Measurements from ENCODE around the gene GUCY1A1.
A peak's percentile ranks its signal among the peaks of the same experiment; 100 is the strongest.

GUCY1A1 gene

DNA sequence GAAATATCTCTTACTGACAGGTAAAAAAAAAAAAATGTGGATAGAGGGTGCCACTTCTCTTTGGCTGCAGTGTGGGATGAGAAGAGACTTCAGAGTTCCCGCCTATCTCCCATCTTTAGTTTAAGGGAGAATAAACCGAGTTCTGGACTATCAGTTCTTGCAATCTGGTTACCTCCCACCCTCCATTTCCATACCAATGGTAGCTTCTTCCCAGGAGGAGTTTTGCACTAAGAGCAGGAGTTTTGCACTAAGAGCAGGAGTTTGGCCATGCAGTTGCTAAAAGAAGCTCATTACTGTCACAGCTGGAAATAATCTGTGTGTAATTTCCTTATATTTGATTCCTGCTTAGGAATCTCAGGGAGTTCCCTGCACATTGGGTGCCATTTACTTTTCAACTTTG is 81.4 kb downstream of the GUCY1A1 start:
- no peak overlapping the region for H3K27ac ChIP-seq (ENCODE audit: poor library complexity, severe bottlenecking)
- H3K4me1 ChIP-seq (ENCODE audit: insufficient read depth, poor library complexity, severe bottlenecking) = no peaks in the 10 kb centered on the region
- DNase-seq (ENCODE audit: low spot score) (no peak), ATAC-seq (ENCODE audit: low read depth) (no peak)
- H3K27me3 ChIP-seq (ENCODE audit: insufficient read depth, poor library complexity, severe bottlenecking) = no peaks in the 10 kb centered on the region
- TF ChIP-seq, protein P1, sequence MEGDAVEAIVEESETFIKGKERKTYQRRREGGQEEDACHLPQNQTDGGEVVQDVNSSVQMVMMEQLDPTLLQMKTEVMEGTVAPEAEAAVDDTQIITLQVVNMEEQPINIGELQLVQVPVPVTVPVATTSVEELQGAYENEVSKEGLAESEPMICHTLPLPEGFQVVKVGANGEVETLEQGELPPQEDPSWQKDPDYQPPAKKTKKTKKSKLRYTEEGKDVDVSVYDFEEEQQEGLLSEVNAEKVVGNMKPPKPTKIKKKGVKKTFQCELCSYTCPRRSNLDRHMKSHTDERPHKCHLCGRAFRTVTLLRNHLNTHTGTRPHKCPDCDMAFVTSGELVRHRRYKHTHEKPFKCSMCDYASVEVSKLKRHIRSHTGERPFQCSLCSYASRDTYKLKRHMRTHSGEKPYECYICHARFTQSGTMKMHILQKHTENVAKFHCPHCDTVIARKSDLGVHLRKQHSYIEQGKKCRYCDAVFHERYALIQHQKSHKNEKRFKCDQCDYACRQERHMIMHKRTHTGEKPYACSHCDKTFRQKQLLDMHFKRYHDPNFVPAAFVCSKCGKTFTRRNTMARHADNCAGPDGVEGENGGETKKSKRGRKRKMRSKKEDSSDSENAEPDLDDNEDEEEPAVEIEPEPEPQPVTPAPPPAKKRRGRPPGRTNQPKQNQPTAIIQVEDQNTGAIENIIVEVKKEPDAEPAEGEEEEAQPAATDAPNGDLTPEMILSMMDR (IDR thresholded peaks at IDR 0.05; ENCODE audit: poor library complexity, severe bottlenecking) = no peak
- H3K4me3 ChIP-seq (ENCODE audit: severe bottlenecking) = no peak overlapping the region
- no peaks in the 10 kb centered on the region for H3K36me3 ChIP-seq (ENCODE audit: low read depth)
- no peaks in the 10 kb centered on the region for H3K9me3 ChIP-seq (ENCODE audit: severe bottlenecking)

DNA sequence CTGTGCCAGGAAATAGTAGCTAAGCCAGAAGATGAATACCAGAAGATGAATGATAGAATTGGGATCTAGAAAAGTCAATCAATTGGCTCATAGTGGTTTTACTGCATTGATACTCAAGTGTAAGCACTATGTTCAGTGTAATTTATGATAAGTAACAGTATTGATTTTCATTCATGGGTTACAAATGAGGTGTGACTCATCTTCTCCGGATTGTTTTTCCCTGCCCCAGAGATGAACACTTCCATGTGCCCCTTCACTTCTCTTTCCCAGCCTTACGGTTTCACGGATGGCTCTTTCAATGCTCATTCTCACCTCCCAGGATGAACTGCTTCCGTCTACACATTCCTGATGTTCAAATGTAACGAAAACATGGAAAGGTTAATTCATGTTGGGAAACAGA is 82.4 kb downstream of the GUCY1A1 start:
- Histone ChIP-seq H3K27me3 (ENCODE audit: insufficient read depth, poor library complexity, severe bottlenecking) (no peaks in the 10 kb centered on the region), H3K36me3 (ENCODE audit: low read depth) (no peaks in the 10 kb centered on the region)
- no peak for ATAC-seq (ENCODE audit: low read depth)

DNA sequence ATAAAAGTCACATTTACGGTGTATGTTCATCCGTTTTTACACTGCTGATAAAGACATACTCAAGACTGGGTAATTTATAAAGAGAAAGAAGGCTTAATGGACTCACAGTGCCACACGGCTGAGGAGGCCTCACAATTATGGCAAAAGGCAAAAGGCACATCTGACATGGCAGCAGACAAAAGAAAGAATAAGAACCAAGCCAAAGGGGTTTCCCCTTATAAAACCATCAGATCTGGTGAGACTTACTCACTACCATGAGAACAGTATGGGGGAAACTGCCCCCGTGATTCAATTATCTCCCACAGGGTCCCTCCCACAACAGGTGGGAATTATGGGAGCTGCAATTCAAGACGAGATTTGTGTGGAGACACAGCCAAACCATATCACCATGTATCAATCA is 84.9 kb downstream of the GUCY1A1 start:
- TF ChIP-seq, protein P1 (IDR thresholded peaks at IDR 0.05; ENCODE audit: poor library complexity, severe bottlenecking) = no peak
- H3K27me3 ChIP-seq (ENCODE audit: insufficient read depth, poor library complexity, severe bottlenecking) = no peaks in the 10 kb centered on the region
- no peak for DNase-seq (ENCODE audit: low spot score)
- no peaks in the 10 kb centered on the region for H3K36me3 ChIP-seq (ENCODE audit: low read depth)
- no peaks in the 10 kb centered on the region for H3K4me1 ChIP-seq (ENCODE audit: insufficient read depth, poor library complexity, severe bottlenecking)
- no peaks in the 10 kb centered on the region for H3K9me3 ChIP-seq (ENCODE audit: severe bottlenecking)
- no peak overlapping the region for H3K4me3 ChIP-seq (ENCODE audit: severe bottlenecking)
- no peak overlapping the region for H3K27ac ChIP-seq (ENCODE audit: poor library complexity, severe bottlenecking)
- ATAC-seq (ENCODE audit: low read depth) = no peak

More for the DNA sequence above, 82.4 kb downstream of the GUCY1A1 start:
- Histone ChIP-seq H3K4me1 (ENCODE audit: insufficient read depth, poor library complexity, severe bottlenecking) (no peaks in the 10 kb centered on the region), H3K9me3 (ENCODE audit: severe bottlenecking) (no peaks in the 10 kb centered on the region), H3K27ac (ENCODE audit: poor library complexity, severe bottlenecking) (no peak overlapping the region), H3K4me3 (ENCODE audit: severe bottlenecking) (no peak overlapping the region)
- DNase-seq (ENCODE audit: low spot score) = no peak
- TF ChIP-seq, protein P1 (IDR thresholded peaks at IDR 0.05; ENCODE audit: poor library complexity, severe bottlenecking) = no peak

DNA sequence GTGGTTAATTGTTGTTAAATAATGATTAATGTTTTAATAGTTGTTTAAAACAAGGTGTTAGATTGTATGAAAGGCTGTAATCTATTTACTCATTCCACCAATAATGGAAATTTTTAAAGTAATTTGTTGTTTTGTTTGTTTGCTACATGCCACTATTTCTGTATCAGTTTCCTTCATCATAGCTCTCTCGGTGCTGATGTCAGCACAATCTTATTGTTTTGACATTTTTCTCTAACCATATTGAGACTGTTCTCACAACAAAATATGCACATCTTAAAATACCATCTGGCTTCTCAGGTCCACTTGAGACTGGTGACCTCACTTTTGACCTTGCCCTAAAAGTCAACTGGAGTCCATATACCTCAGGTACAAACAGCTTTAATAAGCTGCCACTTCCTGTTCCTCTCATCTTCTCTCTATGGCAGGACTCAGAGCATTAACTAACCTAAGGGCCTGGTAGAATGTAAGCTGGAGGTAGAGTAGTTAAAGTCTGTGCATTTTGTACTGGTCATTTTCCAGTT is 91.2 kb downstream of the GUCY1A1 start:
- H3K36me3 ChIP-seq (ENCODE audit: low read depth) = no peaks in the 10 kb centered on the region
- no peak overlapping the region for H3K27ac ChIP-seq (ENCODE audit: poor library complexity, severe bottlenecking)
- no peaks in the 10 kb centered on the region for H3K9me3 ChIP-seq (ENCODE audit: severe bottlenecking)
- H3K27me3 ChIP-seq (ENCODE audit: insufficient read depth, poor library complexity, severe bottlenecking) = no peaks in the 10 kb centered on the region
- TF ChIP-seq, protein P1 (IDR thresholded peaks at IDR 0.05; ENCODE audit: poor library complexity, severe bottlenecking) = no peak
- no peak for ATAC-seq (ENCODE audit: low read depth)
- no peaks in the 10 kb centered on the region for H3K4me1 ChIP-seq (ENCODE audit: insufficient read depth, poor library complexity, severe bottlenecking)
- H3K4me3 ChIP-seq (ENCODE audit: severe bottlenecking) = no peak overlapping the region
- DNase-seq (ENCODE audit: low spot score) = no peak

DNA sequence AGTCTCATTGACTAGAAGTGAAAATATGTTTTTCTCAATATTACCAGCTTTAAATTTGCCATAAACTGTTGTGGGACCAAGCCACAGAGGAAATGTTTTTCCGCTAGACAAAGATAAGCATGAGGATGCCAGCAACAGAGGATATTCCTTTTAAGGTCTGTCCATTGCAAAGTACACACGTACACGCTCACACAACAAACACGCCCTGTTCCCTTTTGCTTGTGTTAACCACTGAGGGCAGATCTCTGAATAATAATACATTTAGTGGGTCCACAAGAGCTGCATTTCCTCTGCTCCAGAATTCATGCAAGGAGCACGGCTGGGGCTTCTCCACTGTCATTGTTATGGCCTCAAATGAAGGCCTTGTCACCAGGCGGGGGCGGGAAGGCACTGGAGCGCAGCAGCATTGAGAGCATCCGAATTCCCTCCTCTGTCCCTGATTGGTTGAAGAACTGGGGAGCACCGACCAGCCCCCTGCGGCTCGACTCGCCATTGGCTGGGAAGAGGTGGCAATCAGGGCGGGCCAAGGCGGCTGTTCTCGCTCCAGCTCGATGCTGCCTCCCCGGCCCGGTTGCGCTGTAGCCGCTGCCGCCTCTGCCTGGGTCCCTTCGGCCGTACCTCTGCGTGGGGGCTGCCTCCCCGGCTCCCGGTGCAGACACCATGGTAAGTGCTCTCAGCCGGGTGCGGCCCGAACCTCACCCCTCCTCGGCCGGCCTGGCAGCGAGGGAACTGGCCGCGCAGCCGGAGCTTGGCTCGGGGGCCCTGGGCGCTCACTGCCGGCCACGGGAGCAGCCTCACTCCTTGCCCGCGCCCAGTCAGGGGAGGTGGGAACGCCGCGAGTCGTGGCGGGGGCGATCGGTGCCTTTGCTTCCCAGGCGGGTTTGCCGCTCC is 92.1 kb downstream of the GUCY1A1 start, which contains the start of gene GUCY1B1:
GUCY1B1 (plus strand) TSS at position 541 of the 891 bp plus-strand sequence; CDS start at position 661, 120 bp downstream.
- Histone ChIP-seq H3K36me3 (ENCODE audit: low read depth) (no peaks in the 10 kb centered on the region), H3K4me3 (ENCODE audit: severe bottlenecking) (peak within 1 kb of the TSS; percentile 29), H3K9me3 (ENCODE audit: severe bottlenecking) (no peaks in the 10 kb centered on the region), H3K4me1 (ENCODE audit: insufficient read depth, poor library complexity, severe bottlenecking) (no peaks in the 10 kb centered on the region), H3K27ac (ENCODE audit: poor library complexity, severe bottlenecking) (no peak within 1 kb of the TSS), H3K27me3 (ENCODE audit: insufficient read depth, poor library complexity, severe bottlenecking) (no peaks in the 10 kb centered on the region)
- peak; percentile 78 for DNase-seq (ENCODE audit: low spot score)
- TF ChIP-seq, protein P1 (IDR thresholded peaks at IDR 0.05; ENCODE audit: poor library complexity, severe bottlenecking) = no peak
- ATAC-seq (ENCODE audit: low read depth) = peak; percentile 95

All from RWPE2 (cell line).